ENCODE measurements around the gene ZNF785. TPM values are rescaled to one million over a fixed set of nuclear protein-coding genes. Genes with fewer than 3 reads are reported as not detected.
"Not testable (repeated sequence)": the region's sequence is repeated elsewhere in the genome, so short reads cannot be mapped to it uniquely, and the experiment has no call there.

The ZNF785 gene
- total RNA-seq, 1 donor, result 2.6 TPM

- H3K9me3 ChIP-seq (ENCODE audit: low read depth, low read length), result no peaks in the 10 kb centered on the region
- no peak overlapping the region for H3K4me3 ChIP-seq (ENCODE audit: low read length)
- peaks cover 12% of the 10 kb centered on the region for H3K4me1 ChIP-seq (ENCODE audit: insufficient read depth, low read length)
- no peaks in the 10 kb centered on the region for H3K27me3 ChIP-seq (ENCODE audit: insufficient read depth, low read length)
These were observed 43.8 kb downstream of the ZNF785 start for GRCh38 chr16:30541502-30542329.

DNA sequence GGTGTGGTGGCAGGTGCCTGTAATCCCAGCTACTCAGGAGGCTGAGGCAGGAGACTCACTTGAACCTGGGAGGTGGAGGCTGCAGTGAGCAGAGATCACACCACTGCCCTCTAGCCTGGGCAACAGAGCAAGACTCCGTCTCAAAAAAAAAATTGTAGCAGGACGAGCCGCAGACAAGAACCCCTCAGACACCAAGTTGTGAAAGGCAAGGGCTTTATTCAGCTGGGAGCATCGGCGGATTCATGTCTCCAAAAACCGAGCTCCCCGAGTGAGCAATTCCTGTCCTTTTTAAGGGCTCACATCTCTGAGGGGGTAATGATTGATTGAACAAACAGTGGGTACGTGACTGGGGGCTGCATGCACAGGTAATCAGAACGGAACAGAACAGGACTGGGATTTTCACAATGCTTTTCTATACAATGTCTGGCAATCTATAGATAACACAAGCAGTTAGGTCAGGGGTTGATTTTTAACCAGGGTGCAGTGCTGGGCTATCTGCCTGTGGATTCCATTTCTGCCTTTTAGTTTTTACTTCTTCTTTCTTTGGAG lies 44.5 kb downstream of the ZNF785 start:
- H3K27me3 ChIP-seq (ENCODE audit: insufficient read depth, low read length); H3K4me3 ChIP-seq (ENCODE audit: low read length); H3K9me3 ChIP-seq (ENCODE audit: low read depth, low read length): not testable (repeated sequence)
- peaks cover 12% of the 10 kb centered on the region for H3K4me1 ChIP-seq (ENCODE audit: insufficient read depth, low read length)

- H3K4me3 ChIP-seq (ENCODE audit: low read length); H3K27me3 ChIP-seq (ENCODE audit: insufficient read depth, low read length); H3K9me3 ChIP-seq (ENCODE audit: low read depth, low read length): not testable (repeated sequence)
- peaks cover 17% of the 10 kb centered on the region for H3K4me1 ChIP-seq (ENCODE audit: insufficient read depth, low read length)
These were observed 45.4 kb downstream of the ZNF785 start for GRCh38 chr16:30539986-30540526.

DNA sequence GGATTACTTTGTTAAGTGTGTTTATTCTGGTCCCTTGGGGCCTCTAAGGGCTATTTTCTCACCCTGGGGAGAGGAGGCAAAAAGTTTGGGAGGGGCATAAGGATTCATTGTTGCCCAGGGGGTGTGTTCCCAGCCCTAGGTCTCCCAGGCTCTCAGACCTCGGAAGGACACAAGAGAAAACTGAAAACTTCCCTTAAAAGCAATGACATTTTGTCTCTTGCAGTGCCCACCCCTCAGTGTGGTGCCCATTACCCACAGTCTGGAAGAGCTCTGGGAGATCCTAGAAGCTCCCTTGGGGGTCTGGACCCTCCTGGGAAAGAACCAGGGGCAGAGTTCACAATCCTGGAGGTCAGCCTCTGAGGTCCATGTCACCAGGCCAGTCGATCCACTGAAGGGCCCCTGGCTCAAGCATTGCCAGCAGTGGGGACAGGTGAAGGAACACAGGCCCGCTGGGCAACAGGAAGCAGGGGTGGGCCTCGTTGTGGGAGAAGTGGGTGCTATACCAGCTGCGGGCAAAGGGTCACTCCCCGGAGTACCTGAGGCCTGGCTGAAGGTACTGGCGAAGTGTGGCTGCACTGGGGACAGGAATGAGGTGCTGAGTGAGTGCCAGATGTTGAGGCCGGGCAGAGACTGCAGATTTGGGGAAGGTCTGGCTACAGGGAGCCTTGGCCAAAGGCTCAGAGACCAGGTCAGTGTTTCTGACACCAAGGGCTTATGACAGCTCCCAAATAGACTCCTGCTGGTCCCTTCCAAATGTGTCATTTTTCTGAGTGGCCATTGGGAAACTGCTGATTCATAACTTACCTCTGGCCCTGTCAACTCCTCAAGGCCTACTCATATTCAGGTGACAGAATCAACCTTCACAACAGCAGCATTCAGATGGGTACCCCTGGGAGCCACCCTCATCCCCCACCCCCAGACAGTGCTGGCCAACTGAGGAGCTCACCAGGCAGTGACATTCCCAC lies 46.2 kb downstream of the ZNF785 start:
- Histone ChIP-seq H3K4me3 (ENCODE audit: low read length) (no peak overlapping the region), H3K27me3 (ENCODE audit: insufficient read depth, low read length) (no peaks in the 10 kb centered on the region)

DNA sequence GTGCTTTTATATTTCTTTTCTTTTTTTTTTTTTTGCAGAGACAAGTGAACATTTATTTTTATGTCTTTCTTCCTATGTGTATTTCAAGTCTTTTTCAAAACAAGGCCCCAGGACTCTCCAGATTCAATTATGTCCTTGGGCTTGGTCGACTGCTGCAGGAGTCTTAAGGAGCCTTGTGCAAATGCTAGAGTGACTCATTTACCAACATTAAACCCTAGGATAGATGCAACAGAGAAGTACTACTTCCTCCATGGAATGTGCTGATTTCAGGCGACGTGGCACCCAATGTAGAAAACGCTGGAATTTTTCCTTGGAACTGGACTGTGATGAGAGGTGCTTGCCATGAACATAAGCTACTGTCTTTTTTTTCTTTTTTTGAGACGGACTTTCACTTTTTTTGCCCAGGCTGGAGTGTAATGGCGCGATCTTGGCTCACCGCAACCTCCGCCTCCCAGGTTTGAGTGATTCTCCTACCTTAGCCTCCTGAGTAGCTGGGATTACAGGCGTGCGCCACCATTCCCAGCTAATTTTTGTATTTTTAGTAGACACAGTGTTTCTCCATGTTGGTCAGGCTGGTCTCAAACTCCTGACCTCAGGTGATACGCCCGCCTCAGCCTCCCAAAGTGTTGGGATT lies 49.0 kb downstream of the ZNF785 start:
- H3K4me1 ChIP-seq (ENCODE audit: insufficient read depth, low read length), result peaks cover 30% of the 10 kb centered on the region
- not testable (repeated sequence) for H3K9me3 ChIP-seq (ENCODE audit: low read depth, low read length); H3K27me3 ChIP-seq (ENCODE audit: insufficient read depth, low read length); H3K4me3 ChIP-seq (ENCODE audit: low read length)

More for the DNA sequence above, 46.2 kb downstream of the ZNF785 start:
- H3K4me1 ChIP-seq (ENCODE audit: insufficient read depth, low read length), result peaks cover 18% of the 10 kb centered on the region
- no peaks in the 10 kb centered on the region for H3K9me3 ChIP-seq (ENCODE audit: low read depth, low read length)

GRCh38 chr16:30535777-30536190 lies 49.7 kb downstream of the ZNF785 start:
- peak overlapping the region; percentile 65 for H3K4me3 ChIP-seq (ENCODE audit: low read length)
- peaks cover 30% of the 10 kb centered on the region for H3K4me1 ChIP-seq (ENCODE audit: insufficient read depth, low read length)
- H3K9me3 ChIP-seq (ENCODE audit: low read depth, low read length), result no peaks in the 10 kb centered on the region
- no peaks in the 10 kb centered on the region for H3K27me3 ChIP-seq (ENCODE audit: insufficient read depth, low read length)

GRCh38 chr16:30535106-30535776 lies 50.3 kb downstream of the ZNF785 start:
- peaks cover 30% of the 10 kb centered on the region for H3K4me1 ChIP-seq (ENCODE audit: insufficient read depth, low read length)
- H3K27me3 ChIP-seq (ENCODE audit: insufficient read depth, low read length), result no peaks in the 10 kb centered on the region
- H3K9me3 ChIP-seq (ENCODE audit: low read depth, low read length), result no peaks in the 10 kb centered on the region
- peak overlapping the region; percentile 65 for H3K4me3 ChIP-seq (ENCODE audit: low read length)

GRCh38 chr16:30534368-30535105 lies 51.0 kb downstream of the ZNF785 start, which contains the start of gene ZNF747:
TSS of gene ZNF747 (minus strand) at chr16:30534858. CDS start at chr16:30534679, 179 bp downstream.
- no peaks in the 10 kb centered on the region for H3K9me3 ChIP-seq (ENCODE audit: low read depth, low read length)
- H3K27me3 ChIP-seq (ENCODE audit: insufficient read depth, low read length), result no peaks in the 10 kb centered on the region
- H3K4me1 ChIP-seq (ENCODE audit: insufficient read depth, low read length), result peaks cover 30% of the 10 kb centered on the region
- peak within 1 kb of the TSS; percentile 65 for H3K4me3 ChIP-seq (ENCODE audit: low read length)

DNA sequence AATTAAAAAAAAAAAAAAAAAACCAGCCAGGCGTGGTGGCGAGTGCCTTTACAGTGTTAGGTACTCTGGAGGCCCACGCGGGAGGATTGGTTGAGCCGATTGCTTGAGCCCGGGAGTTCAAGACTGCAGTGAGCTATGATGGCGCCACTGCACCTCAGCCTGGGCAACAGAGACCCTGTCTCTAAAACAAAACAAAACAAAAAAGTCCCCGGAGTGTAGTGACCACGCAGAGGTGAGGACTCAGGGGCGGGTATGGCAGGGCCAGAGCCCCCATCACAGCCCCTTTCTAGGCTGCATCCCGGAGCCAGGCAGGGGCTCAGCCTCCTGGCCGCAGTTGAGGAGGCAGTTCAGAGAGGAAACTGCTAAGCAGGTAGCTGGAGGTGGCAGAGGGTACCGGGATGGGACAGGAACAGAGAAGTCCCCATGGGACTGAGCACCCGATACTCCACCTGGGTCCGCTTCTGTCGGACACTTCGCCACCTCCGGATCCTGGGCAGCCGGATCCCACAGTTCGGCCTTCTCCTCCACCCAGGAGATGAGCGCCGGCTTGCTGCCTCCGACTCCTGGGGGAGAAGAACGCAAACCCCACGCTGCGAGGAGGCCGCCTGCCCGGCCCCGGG lies 51.6 kb downstream of the ZNF785 start:
- Histone ChIP-seq H3K9me3 (ENCODE audit: low read depth, low read length) (no peaks in the 10 kb centered on the region), H3K4me1 (ENCODE audit: insufficient read depth, low read length) (peaks cover 30% of the 10 kb centered on the region), H3K27me3 (ENCODE audit: insufficient read depth, low read length) (no peaks in the 10 kb centered on the region), H3K4me3 (ENCODE audit: low read length) (peak overlapping the region; percentile 65)

DNA sequence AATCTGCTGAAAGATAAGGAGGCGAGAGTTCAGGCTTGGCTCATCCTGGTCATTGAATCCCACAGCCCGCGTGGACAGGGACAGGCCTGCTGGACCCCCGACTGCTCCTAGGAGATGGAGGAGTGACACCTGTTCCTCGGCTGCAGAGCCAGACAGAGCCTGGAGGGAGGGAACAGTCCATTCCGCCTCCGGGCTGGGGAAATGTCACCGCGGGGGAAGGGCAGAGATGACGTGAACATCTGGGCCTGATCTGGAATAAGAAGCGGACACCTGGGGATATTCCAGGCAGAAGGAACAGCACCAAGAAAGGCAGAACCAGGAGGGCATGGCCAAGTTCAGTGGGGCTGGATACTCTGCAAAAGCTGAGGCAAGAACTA lies 52.4 kb downstream of the ZNF785 start:
- Histone ChIP-seq H3K9me3 (ENCODE audit: low read depth, low read length) (no peaks in the 10 kb centered on the region), H3K4me1 (ENCODE audit: insufficient read depth, low read length) (peaks cover 37% of the 10 kb centered on the region), H3K4me3 (ENCODE audit: low read length) (no peak overlapping the region), H3K27me3 (ENCODE audit: insufficient read depth, low read length) (no peaks in the 10 kb centered on the region)

- Histone ChIP-seq H3K27me3 (ENCODE audit: insufficient read depth, low read length) (no peaks in the 10 kb centered on the region), H3K9me3 (ENCODE audit: low read depth, low read length) (no peaks in the 10 kb centered on the region), H3K4me1 (ENCODE audit: insufficient read depth, low read length) (peaks cover 43% of the 10 kb centered on the region), H3K4me3 (ENCODE audit: low read length) (no peak overlapping the region)
These were observed 53.0 kb downstream of the ZNF785 start for GRCh38 chr16:30532285-30533145.
